A549 (cell line): ENCODE data around the gene PAEP. TPM values are rescaled to one million over a fixed set of nuclear protein-coding genes. Genes with fewer than 3 reads are reported as not detected.
A peak's percentile ranks its signal among the peaks of the same experiment; 100 is the strongest.

Source experiments
- ATAC-seq, 2 experiments: fragments of 200-7000 bp in 1 of 2; fragments of >200 bp in 1 of 2; cut with Nextera tagmentation in 1 of 2; cut with Tn5 transposase in 1 of 2; 3 replicates each; pipeline versions ENCODE4 v1.8.0 to v1.9.1; 2018 to 2020; ENCODE audit warnings: mild to moderate bottlenecking in 1 of 2, moderate library complexity in 1 of 2
- CTCF ChIA-PET: fragments of 300-600 bp; sonication (Branson Sonifier 250); formaldehyde crosslinking; extraction: SDS; loops from one replicate; lab custom pipeline; 2021; ENCODE audit warnings: antibody characterized with exemption, inconsistent platforms; lab: Yijun Ruan, JAX
- POLR2A ChIA-PET: fragments of 350-600 bp; formaldehyde crosslinking; extraction: SDS; loops from one replicate; lab custom pipeline; 2021; ENCODE audit warnings: antibody characterized with exemption, inconsistent platforms; lab: Yijun Ruan, JAX
- DNase-seq, 2 experiments: peaks; one replicate each; pipeline versions ENCODE4 v3.0.0 to v3.0.0-alpha.2; 2011 to 2016; ENCODE audit warnings: low read depth in 1 of 2, low spot score in 1 of 2
- FAIRE-seq: peaks from 2 replicates; lab custom pipeline; 2011; peaks lifted over from hg19 to GRCh38; lab: Jason Lieb, UNC
- H3K27ac ChIP-seq, 2 experiments: fragments of >200 bp; sonication (Bioruptor Twin); formaldehyde crosslinking; 3 replicates each; pipeline ENCODE4 v1.5.1; 2016 to 2017
- H3K4me1 ChIP-seq: fragments of >200 bp; sonication (Bioruptor Twin); formaldehyde crosslinking; 3 replicates; pipeline ENCODE4 v1.6.1; 2016
- H3K4me2 ChIP-seq: fragments of >200 bp; sonication (Bioruptor Twin); formaldehyde crosslinking; 3 replicates; pipeline ENCODE4 v1.6.1; 2016
- H3K4me3 ChIP-seq: fragments of >200 bp; sonication (Bioruptor Twin); formaldehyde crosslinking; 3 replicates; pipeline ENCODE4 v1.5.1; 2016
- H3K9me3 ChIP-seq: fragments of >200 bp; sonication (Bioruptor Twin); formaldehyde crosslinking; 3 replicates; pipeline ENCODE4 v1.6.1; 2016
- BCL3 ChIP-seq: fragments of >200 bp; sonication (Bioruptor Twin); formaldehyde crosslinking; IDR thresholded peaks from 3 replicates; pipeline ENCODE4 v1.6.1; 2016
- CBX8 ChIP-seq: fragments of 200-600 bp; sonication (generic); IDR thresholded peaks from 2 replicates; pipeline ENCODE4 v1.6.1; 2016
- CEBPB ChIP-seq, 2 experiments: fragments of >200 bp in 1 of 2; sonication (Bioruptor Twin) in 1 of 2; formaldehyde crosslinking in 1 of 2; IDR thresholded peaks; 2 replicates each; pipeline ENCODE4 v1.6.1; 2012 to 2016
- CTCF ChIP-seq: fragments of >200 bp; sonication (Bioruptor Twin); formaldehyde crosslinking; IDR thresholded peaks from 3 replicates; pipeline ENCODE4 v1.5.1; 2016
- EP300 ChIP-seq, 2 experiments: fragments of >200 bp; sonication (Bioruptor Twin); formaldehyde crosslinking; IDR thresholded peaks; 2 replicates in 1 of 2; 3 replicates in 1 of 2; pipeline ENCODE4 v1.6.1; 2016 to 2017
- FOSB ChIP-seq: fragments of 250-450 bp; sonication (Bioruptor Pico); IDR thresholded peaks from 2 replicates; pipeline ENCODE4 v1.5.0; 2020; ENCODE audit warnings: mild to moderate bottlenecking, moderate library complexity
- FOXS1 ChIP-seq: fragments of 250-450 bp; sonication (Bioruptor Pico); IDR thresholded peaks from 2 replicates; pipeline ENCODE4 v1.5.0; 2020; ENCODE audit warnings: mild to moderate bottlenecking, moderate library complexity
- HEYL ChIP-seq: fragments of 250-450 bp; sonication (Bioruptor Pico); IDR thresholded peaks from 2 replicates; pipeline ENCODE4 v1.8.0; 2021; ENCODE audit warnings: mild to moderate bottlenecking, moderate library complexity
- HMGXB4 ChIP-seq: fragments of 250-450 bp; sonication (Bioruptor Pico); IDR thresholded peaks from 2 replicates; pipeline ENCODE4 v1.5.0; 2021; ENCODE audit warnings: mild to moderate bottlenecking, moderate library complexity, borderline replicate concordance
- HOXB5 ChIP-seq: fragments of 250-450 bp; sonication (Bioruptor Pico); IDR thresholded peaks from 2 replicates; pipeline ENCODE4 v1.5.0; 2020; ENCODE audit warnings: mild to moderate bottlenecking, moderate library complexity
- JUN ChIP-seq, 2 experiments: fragments of >200 bp; sonication (Bioruptor Twin); formaldehyde crosslinking; IDR thresholded peaks; 2 replicates in 1 of 2; 3 replicates in 1 of 2; pipeline ENCODE4 v1.6.1; 2016 to 2017
- MAFK ChIP-seq: fragments of 450-650 bp; IDR thresholded peaks from 2 replicates; pipeline ENCODE4 v1.6.1; 2014; ENCODE audit not compliant: partially characterized antibody
- MAX ChIP-seq: IDR thresholded peaks from 2 replicates; pipeline ENCODE4 v1.6.1; 2012
- MYC ChIP-seq: IDR thresholded peaks from 2 replicates; pipeline ENCODE4 v1.6.1; 2012; ENCODE audit warnings: mild to moderate bottlenecking, inconsistent platforms, low read length, improper control_type of control experiment, borderline replicate concordance
- NFE2L2 ChIP-seq: fragments of 150-350 bp; conservative IDR thresholded peaks from 2 replicates; pipeline ENCODE4 v1.6.1; 2014; ENCODE audit warnings: low read length
- NR3C1 ChIP-seq: fragments of >200 bp; sonication (Bioruptor Twin); formaldehyde crosslinking; IDR thresholded peaks from 3 replicates; pipeline ENCODE4 v1.6.1; 2017
- PBX3 ChIP-seq: IDR thresholded peaks from 2 replicates; pipeline ENCODE4 v1.6.1; 2012
- RAD21 ChIP-seq, 2 experiments: fragments of >200 bp in 1 of 2; sonication (Bioruptor Twin) in 1 of 2; formaldehyde crosslinking in 1 of 2; IDR thresholded peaks in 1 of 2; conservative IDR thresholded peaks in 1 of 2; 2 replicates in 1 of 2; 3 replicates in 1 of 2; pipeline ENCODE4 v1.6.1; 2012 to 2018; ENCODE audit warnings: inconsistent platforms in 1 of 2
- RCOR1 ChIP-seq: fragments of 150-350 bp; IDR thresholded peaks from 2 replicates; pipeline ENCODE4 v1.6.1; 2014; ENCODE audit warnings: antibody characterized with exemption, low read length, low read depth
- SREBF2 ChIP-seq: fragments of 450-650 bp; IDR thresholded peaks from 2 replicates; pipeline ENCODE4 v1.6.1; 2014; ENCODE audit warnings: mild to moderate bottlenecking, moderate library complexity
- TP53 ChIP-seq: fragments of 250-450 bp; sonication (Bioruptor Pico); IDR thresholded peaks from 2 replicates; pipeline ENCODE4 v1.5.0; 2021; ENCODE audit warnings: mild to moderate bottlenecking, moderate library complexity
- ZC3H11A ChIP-seq: fragments of 450-650 bp; IDR thresholded peaks from 2 replicates; pipeline ENCODE4 v1.6.1; 2014; ENCODE audit warnings: antibody characterized with exemption, mild to moderate bottlenecking
- ZFP36 ChIP-seq: fragments of 450-650 bp; IDR thresholded peaks from 2 replicates; pipeline ENCODE4 v1.6.1; 2014; ENCODE audit warnings: borderline replicate concordance; ENCODE audit not compliant: partially characterized antibody
- ZNF302 ChIP-seq: fragments of 250-450 bp; sonication (Bioruptor Pico); IDR thresholded peaks from 2 replicates; pipeline ENCODE4 v1.9.0; 2021; ENCODE audit warnings: inconsistent platforms, mild to moderate bottlenecking, moderate library complexity
- WGBS: methylation state at CpG from one replicate; pipeline ENCODE4 v1.1.6; 2017; ENCODE audit errors: missing lambda C conversion rate; 5-methylcytosine and 5-hydroxymethylcytosine counted together
- polyA plus RNA-seq, 4 experiments: library from polyadenylated mRNA; depleted of rRNA in 3 of 4; stranded (reverse); fragments of >200 nt; fragmentation: RNase III in 1 of 4; extraction: RNeasy Plus Mini Kit Qiagen cat#74134 plus additional on column Dnase treatment in 1 of 4; gene quantifications; 2 replicates in 3 of 4; 3 replicates in 1 of 4; pipeline ENCODE4 v1.2.3, GENCODE V29; 2011 to 2017

PAEP gene
- polyA plus RNA-seq, 2 of the 4 experiments (the other 2 are of a cell fraction), result not detected

GRCh38 chr9:135563858-135564257 is 2.3 kb downstream of the PAEP start (continued):
- TF ChIP-seq SREBF2, result no peak
- no peak for TF ChIP-seq EP300 (IDR thresholded peaks at IDR 0.05)
- TF ChIP-seq HOXB5, result no peak
- TF ChIP-seq, all 56 proteins: peak for 0

GRCh38 chr9:135565141-135565628 is 3.6 kb downstream of the PAEP start:
- no peak overlapping the region for H3K4me2 ChIP-seq
- ChIA-PET POLR2A (no interaction called here), CTCF (interaction anchor here (0.8 to 1.2 kb wide), 2 partner anchors 36 to 38 kb away, joined by 3 to 5 read pairs; no protein-coding TSS in a partner anchor)
- FAIRE-seq (no peak), DNase-seq (no peak)
- TF ChIP-seq ZC3H11A, result no peak
- TF ChIP-seq MYC, result no peak
- no peak for TF ChIP-seq HEYL
- no peak for TF ChIP-seq MAX
- TF ChIP-seq TP53 (CRISPR knock-in tag), result no peak
- no peak for TF ChIP-seq NFE2L2
- TF ChIP-seq RCOR1, result no peak
- TF ChIP-seq FOXS1, result no peak
- TF ChIP-seq, all 56 proteins: peak for 0
- peak; percentile 58 to 70; a peak in 5 of 6 replicates for ATAC-seq
- H3K4me3 ChIP-seq, result no peak overlapping the region
- 40% methylated on average over 2 of the region's 9 CpGs for WGBS
- H3K4me1 ChIP-seq, result no peaks in the 10 kb centered on the region
- peaks cover 27% of the 10 kb centered on the region for H3K9me3 ChIP-seq
- no peak overlapping the region for H3K27ac ChIP-seq

GRCh38 chr9:135565636-135566035 is 4.1 kb downstream of the PAEP start:
- ATAC-seq (peak; percentile 12 to 46; a peak in 3 of 6 replicates), FAIRE-seq (no peak), DNase-seq (no peak)
- 26% methylated on average over 8 of the region's 8 CpGs for WGBS
- Histone ChIP-seq H3K4me3 (no peak overlapping the region), H3K4me2 (no peak overlapping the region), H3K27ac (no peak overlapping the region), H3K9me3 (peaks cover 27% of the 10 kb centered on the region), H3K4me1 (no peaks in the 10 kb centered on the region)
- TF ChIP-seq NR3C1 (no peak), HMGXB4 (CRISPR knock-in tag) (no peak), EP300 (IDR thresholded peaks at IDR 0.05) (no peak), ZFP36 (no peak), MAFK (no peak), BCL3 (no peak), ZNF302 (CRISPR knock-in tag) (no peak), CTCF (no peak), SREBF2 (no peak), FOSB (CRISPR knock-in tag) (no peak), RAD21 (conservative IDR thresholded peaks at IDR 0.05 in 1 of 2, IDR thresholded peaks at IDR 0.05 in 1 of 2) (no peak), HEYL (no peak), CBX8 (no peak), FOXS1 (no peak), PBX3 (no peak), JUN (IDR thresholded peaks at IDR 0.05) (no peak), CEBPB (IDR thresholded peaks at IDR 0.05) (no peak), NFE2L2 (no peak)
- ChIA-PET POLR2A (no interaction called here), CTCF (interaction anchor here (1.2 to 1.7 kb wide), 2 partner anchors 38 to 60 kb away, joined by 5 read pairs; no protein-coding TSS in a partner anchor)
